Measurements from ENCODE around the gene FER.
"Not testable (repeated sequence)": the region's sequence is repeated elsewhere in the genome, so short reads cannot be mapped to it uniquely, and the experiment has no call there.

The FER gene

DNA sequence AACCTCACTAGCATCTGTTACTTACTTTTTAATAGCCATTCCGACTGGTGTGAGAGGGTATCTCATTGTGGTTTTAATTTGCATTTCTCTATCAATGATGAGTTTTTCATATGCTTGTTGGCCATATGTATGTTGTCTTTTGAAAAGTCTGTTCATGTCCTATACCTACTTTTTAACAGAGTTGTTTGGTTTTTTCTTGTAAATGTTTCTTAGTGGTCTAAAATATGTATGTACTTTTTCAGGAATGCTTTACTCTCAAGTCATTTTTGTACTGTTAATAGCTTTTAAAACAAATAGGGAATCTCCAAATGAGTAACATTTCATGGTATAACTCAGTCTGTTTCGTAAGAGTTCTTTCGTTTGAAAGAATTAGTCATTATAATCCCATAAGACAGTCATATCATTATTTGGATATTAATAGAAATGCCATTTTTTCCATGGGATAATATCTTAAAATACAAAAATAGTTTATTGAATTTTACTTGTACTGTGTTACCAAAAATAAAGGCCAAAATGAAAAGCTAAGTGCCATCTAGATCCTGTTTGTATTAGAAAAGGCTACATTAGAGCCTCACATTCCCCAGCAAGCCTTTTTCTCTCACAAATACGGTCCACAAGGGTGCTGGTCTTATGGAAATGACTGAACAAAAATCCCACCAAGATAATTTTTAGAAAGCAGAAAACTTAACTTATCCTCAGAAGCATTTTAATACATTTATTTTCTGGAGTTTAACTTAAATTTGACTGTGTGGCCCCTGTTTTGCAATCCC lies 414.4 kb downstream of the FER start:
- Mint-ChIP-seq H3K9me3 (no peaks in the 10 kb centered on the region), H3K4me1 (no peaks in the 10 kb centered on the region), H3K27ac (no peak overlapping the region), H3K4me3 (no peak overlapping the region), H3K27me3 (no peaks in the 10 kb centered on the region), H3K36me3 (peaks cover 3% of the 10 kb centered on the region)

DNA sequence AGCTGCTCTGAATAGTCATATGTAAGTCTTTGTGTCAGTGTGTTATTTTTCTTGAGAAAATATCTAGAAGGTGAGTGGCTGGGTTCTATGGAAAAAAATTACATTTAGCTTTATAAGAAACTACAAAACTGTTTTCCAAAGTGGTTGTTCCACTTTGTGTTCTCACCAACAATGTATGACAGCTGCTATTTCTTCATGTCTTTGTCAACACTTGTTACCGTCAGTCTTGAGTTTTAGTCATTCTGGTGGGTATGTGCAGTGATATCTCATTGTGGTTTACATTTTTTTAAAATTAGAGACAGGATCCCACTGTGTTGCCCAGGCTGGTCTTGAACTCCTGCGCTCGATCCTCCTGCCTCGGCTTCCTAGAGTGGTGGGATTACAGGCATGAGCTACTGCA lies 415.6 kb downstream of the FER start:
- H3K9me3 Mint-ChIP-seq: no peaks in the 10 kb centered on the region
- no peaks in the 10 kb centered on the region for H3K4me1 Mint-ChIP-seq
- no peak overlapping the region for H3K27ac Mint-ChIP-seq
- peaks cover 3% of the 10 kb centered on the region for H3K36me3 Mint-ChIP-seq
- H3K4me3 Mint-ChIP-seq: no peak overlapping the region
- no peaks in the 10 kb centered on the region for H3K27me3 Mint-ChIP-seq

DNA sequence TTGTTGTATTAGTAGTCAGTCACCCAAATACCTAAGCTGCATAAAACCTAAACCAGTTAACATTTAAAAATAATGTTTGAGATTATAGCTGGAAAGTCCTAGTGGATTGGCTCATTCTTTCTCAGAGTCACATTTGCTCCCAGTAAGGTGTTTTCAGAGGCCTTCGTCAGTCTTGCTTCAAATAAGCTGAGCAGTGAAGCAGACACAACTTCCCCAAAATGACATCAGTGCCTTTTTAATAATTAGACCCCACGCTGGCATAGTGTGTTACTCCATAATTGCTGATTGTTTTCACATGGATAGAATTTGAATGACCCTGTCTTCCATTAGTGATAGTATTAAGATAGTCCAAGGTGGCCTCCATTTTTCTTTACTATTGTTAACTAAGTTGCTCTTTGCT lies 416.3 kb downstream of the FER start:
- no peaks in the 10 kb centered on the region for H3K4me1 Mint-ChIP-seq
- peaks cover 3% of the 10 kb centered on the region for H3K36me3 Mint-ChIP-seq

DNA sequence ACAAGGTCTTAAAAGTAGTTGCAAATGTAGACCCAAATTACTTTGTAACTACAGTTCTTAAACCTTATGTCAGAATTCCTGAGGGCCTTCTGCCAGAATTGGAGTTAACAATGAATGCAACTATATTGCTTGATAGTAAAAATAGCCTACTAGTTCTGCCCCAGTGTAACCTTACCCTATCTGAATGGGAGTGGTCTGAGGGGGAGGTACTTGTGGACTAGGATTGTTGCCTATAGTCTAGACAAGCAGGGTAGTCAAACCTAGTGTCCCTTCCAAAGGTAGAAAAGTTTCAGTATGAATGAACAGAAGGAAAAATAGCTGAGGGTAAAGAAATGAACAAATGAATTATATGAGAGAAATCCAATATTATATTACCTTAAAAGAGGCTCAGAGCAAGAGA lies 419.9 kb downstream of the FER start:
- no peak overlapping the region for H3K4me3 Mint-ChIP-seq
- no peaks in the 10 kb centered on the region for H3K27me3 Mint-ChIP-seq
- no peaks in the 10 kb centered on the region for H3K4me1 Mint-ChIP-seq
- H3K9me3 Mint-ChIP-seq: no peaks in the 10 kb centered on the region
- H3K36me3 Mint-ChIP-seq: peaks cover 3% of the 10 kb centered on the region
- H3K27ac Mint-ChIP-seq: no peak overlapping the region

More for the DNA sequence above, 416.3 kb downstream of the FER start:
- Mint-ChIP-seq H3K27ac (no peak overlapping the region), H3K27me3 (no peaks in the 10 kb centered on the region), H3K9me3 (no peaks in the 10 kb centered on the region), H3K4me3 (no peak overlapping the region)

DNA sequence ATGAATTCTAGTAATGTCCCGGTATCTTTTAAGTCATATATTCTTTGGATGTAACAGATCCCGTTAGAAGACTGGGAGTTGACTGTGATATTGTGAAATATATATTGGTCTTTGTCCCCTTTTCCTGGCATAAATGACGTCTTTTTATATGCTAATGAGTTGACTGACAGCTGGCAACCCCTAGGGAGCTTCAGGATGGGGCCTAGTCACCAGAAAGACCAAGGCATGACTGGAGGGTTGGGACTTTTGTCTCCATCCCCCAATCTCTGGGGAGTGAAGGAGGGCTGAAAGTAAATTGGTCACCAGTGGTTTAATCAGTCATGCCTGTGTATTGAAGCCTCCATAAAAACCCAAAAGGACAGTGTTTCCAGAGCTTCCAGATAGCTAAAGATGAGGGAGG lies 420.5 kb downstream of the FER start:
- Mint-ChIP-seq H3K4me1 (no peaks in the 10 kb centered on the region), H3K27me3 (no peaks in the 10 kb centered on the region), H3K4me3 (no peak overlapping the region), H3K27ac (no peak overlapping the region), H3K9me3 (no peaks in the 10 kb centered on the region), H3K36me3 (peaks cover 3% of the 10 kb centered on the region)

DNA sequence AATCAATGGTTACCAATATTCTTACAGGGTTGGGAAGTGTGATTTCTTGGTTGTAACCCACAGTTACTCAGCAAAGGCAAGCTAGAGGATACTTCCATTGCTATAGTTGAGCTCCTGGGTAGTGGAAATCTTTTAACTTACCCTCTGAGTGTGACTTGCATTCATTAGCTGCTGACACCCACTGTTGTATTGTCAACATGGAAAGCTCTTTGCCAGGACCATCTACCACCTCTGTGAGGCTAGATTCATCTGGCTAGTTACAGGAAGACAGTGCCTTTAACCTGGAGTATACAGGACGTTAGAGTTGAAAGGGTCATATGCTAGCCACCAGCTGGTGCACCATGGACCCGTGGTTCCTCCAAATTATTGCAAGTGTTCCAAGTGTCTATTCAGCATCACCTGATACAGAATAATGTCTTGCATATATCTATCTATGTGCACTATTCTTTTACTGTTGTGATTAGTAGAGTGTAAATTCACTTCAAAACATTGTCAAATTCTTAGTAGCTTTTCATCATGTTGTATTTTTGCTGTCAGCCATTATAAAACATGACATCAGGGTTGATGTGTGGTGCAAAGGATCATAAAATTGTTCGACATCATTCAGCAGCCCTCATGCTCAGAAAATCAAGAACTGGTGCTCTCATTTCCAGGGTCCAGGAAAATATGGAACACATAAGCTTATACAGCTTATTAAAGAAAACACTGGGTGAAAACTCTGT lies 423.1 kb downstream of the FER start:
- H3K9me3 Mint-ChIP-seq: no peaks in the 10 kb centered on the region
- no peaks in the 10 kb centered on the region for H3K27me3 Mint-ChIP-seq
- no peak overlapping the region for H3K27ac Mint-ChIP-seq
- no peak overlapping the region for H3K4me3 Mint-ChIP-seq
- no peaks in the 10 kb centered on the region for H3K4me1 Mint-ChIP-seq
- H3K36me3 Mint-ChIP-seq: peaks cover 5% of the 10 kb centered on the region

DNA sequence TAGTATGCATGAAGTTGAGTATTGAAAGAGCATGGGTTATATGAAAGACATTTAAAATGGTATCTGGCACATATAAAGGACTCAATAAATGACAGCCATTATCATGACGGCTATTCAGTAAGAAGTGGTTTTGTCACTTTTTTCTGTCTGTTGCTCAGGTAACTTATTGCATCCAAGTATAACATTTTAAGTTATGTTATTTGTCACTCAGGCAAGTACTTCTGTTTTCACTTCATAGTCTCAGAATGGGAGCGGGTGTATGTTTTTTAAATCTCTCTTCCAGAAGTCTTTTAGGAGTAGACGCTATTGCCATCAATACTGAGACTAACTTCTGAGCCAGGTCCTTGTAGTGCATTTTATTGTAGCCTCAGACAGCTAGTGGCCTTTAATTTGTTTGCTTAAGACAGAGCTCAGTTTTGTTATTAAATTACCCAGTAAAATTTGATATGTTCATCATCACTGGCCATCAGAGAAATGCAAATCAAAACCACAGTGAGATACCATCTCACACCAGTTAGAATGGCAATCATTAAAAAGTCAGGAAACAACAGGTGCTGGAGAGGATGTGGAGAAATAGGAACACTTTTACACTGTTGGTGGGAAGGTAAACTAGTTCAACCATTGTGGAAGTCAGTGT lies 423.9 kb downstream of the FER start:
- H3K36me3 Mint-ChIP-seq, H3K9me3 Mint-ChIP-seq, H3K27me3 Mint-ChIP-seq, H3K27ac Mint-ChIP-seq, H3K4me1 Mint-ChIP-seq, H3K4me3 Mint-ChIP-seq: not testable (repeated sequence)

DNA sequence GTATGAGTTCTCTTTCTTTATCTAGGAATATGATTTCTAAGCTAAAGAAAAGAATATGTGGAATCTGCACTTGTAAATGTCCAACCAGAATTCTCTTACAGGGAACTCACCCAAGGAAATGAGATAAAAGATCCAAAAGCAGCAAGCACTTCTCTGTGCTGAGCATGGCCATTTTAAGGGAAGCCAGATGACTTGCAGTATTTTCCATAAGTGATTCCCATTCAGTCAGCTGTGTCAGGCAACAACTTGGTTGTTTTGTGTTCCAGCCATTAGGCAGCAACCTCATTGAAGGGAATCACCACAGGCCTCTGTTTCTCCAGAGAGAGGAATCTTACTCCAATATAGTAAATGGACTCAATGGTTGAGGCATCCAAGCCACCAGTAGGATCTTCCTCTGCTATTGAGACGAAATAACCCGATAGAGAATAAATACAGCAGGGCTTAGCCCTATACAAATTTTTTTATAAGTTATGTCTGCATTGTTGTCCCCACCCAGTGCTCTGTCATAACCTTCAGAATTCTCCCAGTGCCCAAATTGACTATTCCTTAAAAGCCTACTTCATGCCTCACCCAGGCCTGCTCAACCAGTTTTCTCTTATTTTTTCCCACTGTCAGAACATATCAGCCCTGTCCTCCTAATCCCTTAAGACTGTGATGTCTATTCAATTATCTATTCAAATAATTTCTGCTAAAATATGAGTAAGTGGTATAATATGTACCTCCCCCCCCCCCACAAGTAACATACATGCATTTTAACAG lies 425.5 kb downstream of the FER start:
- peaks cover 5% of the 10 kb centered on the region for H3K36me3 Mint-ChIP-seq
- H3K4me3 Mint-ChIP-seq: no peak overlapping the region
- no peak overlapping the region for H3K27ac Mint-ChIP-seq
- H3K4me1 Mint-ChIP-seq: no peaks in the 10 kb centered on the region
- no peaks in the 10 kb centered on the region for H3K9me3 Mint-ChIP-seq
- no peaks in the 10 kb centered on the region for H3K27me3 Mint-ChIP-seq

DNA sequence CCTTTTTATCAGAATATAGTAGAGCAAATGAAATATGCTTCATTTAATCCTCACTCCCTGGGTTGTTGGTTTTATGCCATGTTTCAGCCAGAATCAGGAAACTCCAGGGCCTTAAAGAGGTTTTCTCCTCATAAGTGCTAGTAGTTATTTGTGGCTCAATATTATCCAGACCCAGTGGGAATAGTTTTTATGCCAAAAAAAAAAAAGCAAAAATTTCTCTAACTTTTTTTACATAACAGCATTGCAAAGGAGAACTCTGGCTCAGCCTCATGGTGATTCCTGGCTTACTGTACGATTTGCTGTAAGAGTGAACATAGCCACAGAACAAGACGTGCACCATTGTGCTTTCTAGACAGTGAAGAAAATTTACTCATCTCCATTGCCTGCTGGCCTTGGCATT lies 429.5 kb downstream of the FER start:
- no peaks in the 10 kb centered on the region for H3K9me3 Mint-ChIP-seq

DNA sequence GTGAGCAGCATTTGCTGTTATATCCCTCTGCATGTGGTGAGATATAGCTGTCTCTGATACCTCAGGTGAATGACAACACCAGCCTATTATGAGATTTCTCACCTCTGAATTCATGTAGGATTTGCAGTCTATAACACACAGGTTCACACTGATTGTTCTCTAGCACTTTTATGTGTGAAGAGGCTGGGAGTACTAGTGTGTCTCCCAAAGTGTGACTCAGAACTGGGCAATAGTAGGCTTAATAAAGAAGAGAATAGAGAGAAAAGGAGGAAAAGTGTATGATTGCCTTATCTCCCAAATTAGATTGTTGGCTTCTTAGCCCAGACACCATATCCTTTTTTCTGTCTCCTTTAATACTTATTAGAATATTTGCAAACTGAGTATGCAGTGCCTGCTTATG lies 430.1 kb downstream of the FER start:
- H3K4me1 Mint-ChIP-seq: no peaks in the 10 kb centered on the region
- H3K9me3 Mint-ChIP-seq: no peaks in the 10 kb centered on the region
- H3K27me3 Mint-ChIP-seq: no peaks in the 10 kb centered on the region
- H3K36me3 Mint-ChIP-seq: peaks cover 12% of the 10 kb centered on the region
- H3K27ac Mint-ChIP-seq: no peak overlapping the region
- no peak overlapping the region for H3K4me3 Mint-ChIP-seq

More for the DNA sequence above, 429.5 kb downstream of the FER start:
- no peaks in the 10 kb centered on the region for H3K4me1 Mint-ChIP-seq
- H3K4me3 Mint-ChIP-seq: no peak overlapping the region
- H3K27me3 Mint-ChIP-seq: no peaks in the 10 kb centered on the region
- H3K36me3 Mint-ChIP-seq: peaks cover 10% of the 10 kb centered on the region
- H3K27ac Mint-ChIP-seq: no peak overlapping the region

DNA sequence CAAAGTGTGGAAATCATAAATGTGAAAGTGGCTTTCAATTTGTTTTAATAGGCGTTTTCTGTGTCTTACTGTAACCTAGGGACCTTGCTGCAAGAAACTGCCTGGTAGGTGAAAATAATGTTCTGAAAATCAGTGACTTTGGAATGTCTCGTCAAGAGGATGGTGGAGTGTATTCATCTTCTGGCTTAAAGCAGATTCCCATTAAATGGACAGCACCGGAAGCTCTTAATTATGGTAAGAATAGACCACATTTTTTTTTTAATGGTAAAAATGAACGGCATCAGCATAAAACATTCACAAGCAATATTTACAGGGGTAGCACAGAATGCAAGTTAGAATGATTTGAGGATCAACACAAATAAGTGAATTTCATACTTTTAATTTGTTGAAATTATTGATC lies 433.0 kb downstream of the FER start:
- Mint-ChIP-seq H3K4me1 (no peaks in the 10 kb centered on the region), H3K4me3 (no peak overlapping the region), H3K27ac (no peak overlapping the region), H3K9me3 (no peaks in the 10 kb centered on the region), H3K36me3 (peaks cover 10% of the 10 kb centered on the region), H3K27me3 (no peaks in the 10 kb centered on the region)

DNA sequence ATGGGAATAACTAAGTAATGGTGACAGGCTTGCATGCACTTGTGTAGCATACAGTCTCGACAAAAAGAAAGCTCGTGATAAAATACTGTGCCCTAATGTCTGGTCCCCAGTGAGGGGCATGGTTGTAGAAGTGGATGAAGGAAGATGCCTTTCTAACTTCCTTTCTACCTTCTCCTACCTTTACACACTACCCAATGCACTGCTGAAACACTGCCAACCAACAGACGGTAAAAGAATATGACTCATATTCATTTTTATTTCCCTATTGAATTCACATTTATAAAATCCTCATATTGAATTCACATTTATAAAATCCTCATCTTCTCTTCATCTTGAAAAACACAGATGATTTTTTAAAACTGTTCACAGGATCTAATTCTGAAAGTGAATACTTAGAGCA lies 439.1 kb downstream of the FER start:
- H3K4me3 Mint-ChIP-seq: no peak overlapping the region
- H3K36me3 Mint-ChIP-seq: peaks cover 14% of the 10 kb centered on the region
- H3K4me1 Mint-ChIP-seq: peaks cover 3% of the 10 kb centered on the region
- no peaks in the 10 kb centered on the region for H3K9me3 Mint-ChIP-seq
- no peak overlapping the region for H3K27ac Mint-ChIP-seq
- no peaks in the 10 kb centered on the region for H3K27me3 Mint-ChIP-seq

DNA sequence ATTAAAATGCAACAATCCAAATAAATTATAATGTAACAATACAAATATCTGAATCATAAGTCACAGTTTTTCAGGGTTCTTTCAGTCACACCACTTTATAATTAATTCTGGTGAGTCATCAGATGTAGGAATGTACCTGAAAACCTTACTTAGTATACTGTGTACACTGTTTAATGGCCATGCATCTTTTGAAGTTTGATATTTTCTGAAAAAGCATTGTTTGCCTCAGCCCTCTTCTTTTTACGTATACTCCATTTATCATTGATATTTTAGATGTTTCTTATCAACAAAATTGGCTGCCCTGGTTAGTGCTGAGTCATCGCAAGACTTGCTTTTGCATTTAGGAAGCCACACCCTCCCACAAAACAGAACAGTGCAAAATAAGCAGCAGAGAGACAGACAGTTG lies 443.5 kb downstream of the FER start:
- Mint-ChIP-seq H3K36me3 (peaks cover 8% of the 10 kb centered on the region), H3K27ac (no peak overlapping the region), H3K27me3 (no peaks in the 10 kb centered on the region), H3K9me3 (no peaks in the 10 kb centered on the region), H3K4me1 (peaks cover 3% of the 10 kb centered on the region), H3K4me3 (no peak overlapping the region)

DNA sequence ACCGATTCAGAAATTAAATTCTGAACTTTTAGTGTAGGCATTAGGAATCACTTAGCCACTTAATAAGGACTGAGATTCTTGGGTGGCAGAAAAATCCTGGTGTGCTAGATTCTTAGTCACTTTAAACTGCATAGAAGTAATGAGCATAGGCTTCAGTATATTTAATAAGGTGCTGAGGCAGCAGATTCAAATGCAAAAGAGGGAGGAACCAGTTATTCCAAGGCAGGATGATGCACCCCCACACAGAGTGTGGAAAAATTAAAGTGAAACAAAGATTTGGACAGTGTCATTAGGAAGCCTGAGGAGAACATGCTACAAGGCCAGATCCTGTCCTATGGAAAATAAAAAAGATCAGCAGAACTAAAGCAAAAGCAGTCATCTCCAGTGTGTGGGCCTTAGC lies 444.3 kb downstream of the FER start:
- no peak overlapping the region for H3K27ac Mint-ChIP-seq
- H3K36me3 Mint-ChIP-seq: peaks cover 4% of the 10 kb centered on the region
- H3K4me3 Mint-ChIP-seq: no peak overlapping the region
- peaks cover 3% of the 10 kb centered on the region for H3K4me1 Mint-ChIP-seq
- H3K9me3 Mint-ChIP-seq: no peaks in the 10 kb centered on the region
- H3K27me3 Mint-ChIP-seq: no peaks in the 10 kb centered on the region

DNA sequence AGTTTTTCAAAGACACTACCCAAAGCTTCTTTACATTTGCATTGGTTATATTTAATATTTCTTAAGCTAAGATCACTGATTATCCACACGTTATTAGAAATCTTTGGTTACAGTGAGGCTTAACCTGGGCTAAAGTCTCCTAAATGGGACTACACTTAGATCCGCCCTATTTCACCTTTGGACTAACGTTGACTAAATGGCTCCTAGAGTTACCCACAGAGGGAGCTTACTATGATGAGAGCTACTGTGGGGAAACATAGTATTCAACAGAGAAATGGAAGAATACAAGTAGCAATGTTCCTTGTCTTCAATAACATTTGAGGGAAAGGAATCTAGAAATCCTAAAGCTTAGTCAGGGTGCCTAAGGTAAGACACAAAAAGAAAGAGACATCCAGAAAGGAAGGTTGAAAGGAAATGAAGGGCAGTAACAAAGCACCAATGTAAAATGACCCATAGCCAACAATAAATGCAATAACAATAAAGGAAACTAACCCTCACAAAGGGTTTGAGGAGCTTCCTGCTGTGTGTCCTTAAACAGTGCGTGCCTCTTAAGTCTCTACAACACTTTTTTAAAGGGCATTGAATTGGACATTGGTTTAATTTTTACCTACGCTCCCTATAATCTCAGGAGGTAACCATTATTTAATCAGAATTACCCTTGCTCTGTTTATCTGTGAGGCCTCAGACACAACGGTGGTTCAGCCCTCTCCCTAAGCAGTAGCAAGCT lies 445.0 kb downstream of the FER start:
- Mint-ChIP-seq H3K36me3 (peaks cover 2% of the 10 kb centered on the region), H3K9me3 (no peaks in the 10 kb centered on the region), H3K4me1 (peaks cover 3% of the 10 kb centered on the region), H3K27ac (no peak overlapping the region), H3K27me3 (no peaks in the 10 kb centered on the region), H3K4me3 (no peak overlapping the region)

Measured in activated naive CD4-positive, alpha-beta T cell treated with anti-CD3 and anti-CD28 coated beads, Interleukin-2, amount 50 U/mL, for 24 hours (primary cell).